H9 (cell line): ENCODE measurements around the gene PABPN1. TPM values are rescaled to one million over a fixed set of nuclear protein-coding genes. Genes with fewer than 3 reads are reported as not detected.

Source experiments
- DNase-seq: peaks from one replicate; pipeline ENCODE4 v3.0.0-alpha.2; 2017
- H2AFZ ChIP-seq: one replicate; pipeline ENCODE4 v1.6.1; 2013; ENCODE audit warnings: mild to moderate bottlenecking, low read length, control low read depth, moderate library complexity
- H2AK5ac ChIP-seq: 2 replicates; pipeline ENCODE4 v1.6.1; 2013; ENCODE audit warnings: low read length, control low read depth, mixed read lengths; ENCODE audit not compliant: insufficient read length
- H2BK120ac ChIP-seq: one replicate; pipeline ENCODE4 v1.6.1; 2013; ENCODE audit warnings: low read depth, mild to moderate bottlenecking, low read length, control low read depth, inconsistent platforms; ENCODE audit not compliant: poor library complexity, severe bottlenecking
- H2BK12ac ChIP-seq: 2 replicates; pipeline ENCODE4 v1.6.1; 2013; ENCODE audit warnings: low read length, control low read depth, mixed read lengths, low read depth; ENCODE audit not compliant: insufficient read length
- H2BK15ac ChIP-seq: 2 replicates; pipeline ENCODE4 v1.6.1; 2013; ENCODE audit warnings: low read depth, low read length, control low read depth
- H2BK20ac ChIP-seq: one replicate; pipeline ENCODE4 v1.6.1; 2013; ENCODE audit warnings: low read depth, mild to moderate bottlenecking, low read length, control low read depth, inconsistent platforms; ENCODE audit not compliant: poor library complexity, severe bottlenecking
- H2BK5ac ChIP-seq: 2 replicates; pipeline ENCODE4 v1.6.1; 2013; ENCODE audit warnings: low read length, control low read depth, mixed read lengths; ENCODE audit not compliant: insufficient read length
- H3K14ac ChIP-seq: 2 replicates; pipeline ENCODE4 v1.6.1; 2013; ENCODE audit warnings: low read length, control low read depth; ENCODE audit not compliant: insufficient read depth
- H3K18ac ChIP-seq: 2 replicates; pipeline ENCODE4 v1.6.1; 2013; ENCODE audit warnings: low read depth, mild to moderate bottlenecking, mixed read lengths, low read length, control low read depth; ENCODE audit not compliant: insufficient read length
- H3K23ac ChIP-seq: 2 replicates; pipeline ENCODE4 v1.6.1; 2013; ENCODE audit warnings: low read length, control low read depth, mixed read lengths, low read depth; ENCODE audit not compliant: insufficient read length
- H3K23me2 ChIP-seq: 2 replicates; pipeline ENCODE4 v1.6.1; 2013; ENCODE audit warnings: low read depth, mild to moderate bottlenecking, mixed read lengths, low read length, control low read depth; ENCODE audit not compliant: insufficient read length, poor library complexity, severe bottlenecking
- H3K27ac ChIP-seq: 2 replicates; pipeline ENCODE4 v1.5.1; 2013; ENCODE audit warnings: low read length, control low read depth, mixed read lengths, low read depth; ENCODE audit not compliant: insufficient read length
- H3K27me3 ChIP-seq: 2 replicates; pipeline ENCODE4 v1.6.1; 2013; ENCODE audit warnings: low read length, control low read depth, inconsistent platforms; ENCODE audit not compliant: insufficient read depth
- H3K4ac ChIP-seq: 2 replicates; pipeline ENCODE4 v1.6.1; 2013; ENCODE audit warnings: low read depth, mild to moderate bottlenecking, control low read depth, inconsistent platforms, low read length, moderate library complexity
- H3K4me1 ChIP-seq: 2 replicates; pipeline ENCODE4 v1.6.1; 2013; ENCODE audit warnings: low read length, control low read depth, inconsistent platforms; ENCODE audit not compliant: insufficient read depth
- H3K4me2 ChIP-seq: 2 replicates; pipeline ENCODE4 v1.6.1; 2013; ENCODE audit warnings: low read length, control low read depth, mixed read lengths; ENCODE audit not compliant: insufficient read length, insufficient read depth
- H3K56ac ChIP-seq: 2 replicates; pipeline ENCODE4 v1.6.1; 2013; ENCODE audit warnings: low read depth, mild to moderate bottlenecking, mixed read lengths, low read length, control low read depth; ENCODE audit not compliant: insufficient read length
- H3K79me1 ChIP-seq: 2 replicates; pipeline ENCODE4 v1.6.1; 2013; ENCODE audit warnings: low read depth, mild to moderate bottlenecking, moderate library complexity, low read length, control low read depth, inconsistent platforms; ENCODE audit not compliant: insufficient read depth, poor library complexity, severe bottlenecking
- H3K79me2 ChIP-seq: 2 replicates; pipeline ENCODE4 v1.6.1; 2013; ENCODE audit warnings: low read length, control low read depth, inconsistent platforms; ENCODE audit not compliant: insufficient read depth
- H3K9ac ChIP-seq: 2 replicates; pipeline ENCODE4 v1.6.1; 2013; ENCODE audit warnings: low read length, control low read depth, mixed read lengths; ENCODE audit not compliant: insufficient read length; ENCODE audit errors: extremely low read depth
- H3K9me3 ChIP-seq: one replicate; pipeline ENCODE4 v1.6.1; 2013; ENCODE audit warnings: low read depth, low read length, inconsistent platforms; ENCODE audit not compliant: control insufficient read depth
- H3T11ph ChIP-seq: one replicate; pipeline ENCODE4 v1.6.1; 2013; ENCODE audit warnings: mild to moderate bottlenecking, low read length, control low read depth, inconsistent platforms
- H4K20me1 ChIP-seq: one replicate; pipeline ENCODE4 v1.6.1; 2013; ENCODE audit not compliant: control insufficient read depth, insufficient read length, insufficient read depth
- H4K5ac ChIP-seq: 2 replicates; pipeline ENCODE4 v1.6.1; 2013; ENCODE audit warnings: low read depth, mild to moderate bottlenecking, mixed read lengths, low read length, control low read depth; ENCODE audit not compliant: insufficient read length
- H4K8ac ChIP-seq: replicated peaks from 2 replicates; pipeline ENCODE4 v1.6.1; 2013; ENCODE audit warnings: low read length, control low read depth, mixed read lengths, low read depth; ENCODE audit not compliant: insufficient read length
- H4K91ac ChIP-seq: 2 replicates; pipeline ENCODE4 v1.6.1; 2013; ENCODE audit warnings: low read depth, mild to moderate bottlenecking, moderate library complexity, mixed read lengths, low read length, control low read depth; ENCODE audit not compliant: insufficient read length
- H3K27ac Mint-ChIP-seq, 3 experiments: 2 replicates in 2 of 3; 3 replicates in 1 of 3; pipeline ENCODE4 v1.8.0; 2020 to 2021; ENCODE audit warnings: mixed read lengths in 3 of 3, mild to moderate bottlenecking in 1 of 3, moderate library complexity in 1 of 3
- H3K27me3 Mint-ChIP-seq: 2 replicates; pipeline ENCODE4 v1.8.0; 2021; ENCODE audit warnings: low read depth, mild to moderate bottlenecking, moderate library complexity, mixed read lengths
- H3K36me3 Mint-ChIP-seq, 3 experiments: 2 replicates in 2 of 3; 3 replicates in 1 of 3; pipeline ENCODE4 v1.8.0; 2020 to 2021; ENCODE audit warnings: low read depth in 3 of 3, mixed read lengths in 3 of 3; ENCODE audit not compliant: insufficient read depth in 1 of 3
- H3K4me1 Mint-ChIP-seq, 2 experiments: 2 replicates each; pipeline ENCODE4 v1.8.0; 2020; ENCODE audit warnings: mixed read lengths in 2 of 2
- H3K4me3 Mint-ChIP-seq, 2 experiments: 2 replicates in 1 of 2; 3 replicates in 1 of 2; pipeline ENCODE4 v1.8.0; 2020 to 2021; ENCODE audit warnings: mild to moderate bottlenecking in 2 of 2, mixed read lengths in 2 of 2, moderate library complexity in 1 of 2
- H3K9me3 Mint-ChIP-seq, 2 experiments: 2 replicates in 1 of 2; 3 replicates in 1 of 2; pipeline ENCODE4 v1.8.0; 2020; ENCODE audit warnings: mild to moderate bottlenecking in 2 of 2, mixed read lengths in 2 of 2, moderate library complexity in 1 of 2
- WGBS: extraction: QIAGEN DNeasy Blood & Tissue Kit; methylation state at CpG from one replicate; pipeline ENCODE4 v1.1.7; 2013; ENCODE audit warnings: missing lambda C conversion rate, low lambda C conversion rate, mixed read lengths; ENCODE audit not compliant: insufficient read length; ENCODE audit errors: extremely low coverage; 5-methylcytosine and 5-hydroxymethylcytosine counted together
- total RNA-seq: library from RNA; stranded (reverse); gene quantifications from 2 replicates; pipeline ENCODE4 v1.2.1, GENCODE V29; 2021
- TF ChIP-seq, protein P1 (sequence below): fragments of 200-600 bp; sonication (generic); conservative IDR thresholded peaks from 3 replicates; pipeline ENCODE4 v1.8.0; 2021; ENCODE audit warnings: antibody characterized with exemption, mild to moderate bottlenecking

The PABPN1 gene
- total RNA-seq, 1 experiment from 2014 or later = 333 TPM

DNA sequence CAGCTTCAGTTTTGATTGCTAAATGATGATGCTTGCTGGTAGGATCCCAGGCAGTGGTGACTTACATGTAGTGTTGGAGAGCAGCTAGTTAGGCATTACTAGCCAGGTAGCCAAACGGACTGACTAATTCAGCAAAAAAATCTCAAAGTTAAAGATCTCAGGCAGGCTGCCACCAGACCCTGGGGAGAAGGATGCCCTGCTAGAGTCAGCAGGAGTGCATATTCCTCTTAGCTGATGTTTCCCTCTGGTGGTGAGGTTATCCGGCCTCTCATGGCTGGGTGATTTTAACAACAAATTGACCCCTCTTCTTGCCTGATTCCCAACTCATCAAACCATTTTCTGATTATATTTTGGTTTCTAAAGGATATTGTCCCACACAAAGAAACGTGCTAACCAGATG lies 40.9 kb downstream of the PABPN1 start:
- Histone ChIP-seq H2BK20ac (no peak overlapping the region), H3K27ac (no peak overlapping the region), H3K23ac (no peak overlapping the region), H3K4me1 (peaks cover 4% of the 10 kb centered on the region; the same call in 1 of the 2 replicates), H2BK120ac (no peak overlapping the region), H2BK15ac (no peak overlapping the region), H3K4me2 (no peak overlapping the region), H3K79me2 (no peaks in the 10 kb centered on the region), H3K18ac (no peak overlapping the region), H4K5ac (no peak overlapping the region), H3K27me3 (no peaks in the 10 kb centered on the region; the same call in 1 of the 2 replicates), H3K9me3 (no peaks in the 10 kb centered on the region), H3K79me1 (no peaks in the 10 kb centered on the region), H3K56ac (no peak overlapping the region), H3K23me2 (peaks cover 23% of the 10 kb centered on the region), H4K91ac (no peak overlapping the region), H3K14ac (no peak overlapping the region), H2AFZ (no peak overlapping the region), H4K8ac (no peak overlapping the region), H2BK5ac (no peak overlapping the region), H3T11ph (no peak overlapping the region), H2AK5ac (no peak overlapping the region), H3K9ac (no peak overlapping the region), H4K20me1 (no peaks in the 10 kb centered on the region), H2BK12ac (no peak overlapping the region), H3K4ac (no peak overlapping the region)
- Mint-ChIP-seq H3K4me3 (no peak overlapping the region), H3K27me3 (peaks cover 8% of the 10 kb centered on the region), H3K4me1 (peaks cover 30 to 36% of the 10 kb centered on the region in 2 experiments), H3K27ac (no peak overlapping the region), H3K9me3 (peaks cover 0 to 2% of the 10 kb centered on the region in 2 experiments; a peak in 1 of 5 replicates), H3K36me3 (peaks cover 21 to 49% (median 35%) of the 10 kb centered on the region in 3 experiments)
- WGBS = no CpG with 5 or more reads among the region's 3 CpGs
- TF ChIP-seq, protein P1, sequence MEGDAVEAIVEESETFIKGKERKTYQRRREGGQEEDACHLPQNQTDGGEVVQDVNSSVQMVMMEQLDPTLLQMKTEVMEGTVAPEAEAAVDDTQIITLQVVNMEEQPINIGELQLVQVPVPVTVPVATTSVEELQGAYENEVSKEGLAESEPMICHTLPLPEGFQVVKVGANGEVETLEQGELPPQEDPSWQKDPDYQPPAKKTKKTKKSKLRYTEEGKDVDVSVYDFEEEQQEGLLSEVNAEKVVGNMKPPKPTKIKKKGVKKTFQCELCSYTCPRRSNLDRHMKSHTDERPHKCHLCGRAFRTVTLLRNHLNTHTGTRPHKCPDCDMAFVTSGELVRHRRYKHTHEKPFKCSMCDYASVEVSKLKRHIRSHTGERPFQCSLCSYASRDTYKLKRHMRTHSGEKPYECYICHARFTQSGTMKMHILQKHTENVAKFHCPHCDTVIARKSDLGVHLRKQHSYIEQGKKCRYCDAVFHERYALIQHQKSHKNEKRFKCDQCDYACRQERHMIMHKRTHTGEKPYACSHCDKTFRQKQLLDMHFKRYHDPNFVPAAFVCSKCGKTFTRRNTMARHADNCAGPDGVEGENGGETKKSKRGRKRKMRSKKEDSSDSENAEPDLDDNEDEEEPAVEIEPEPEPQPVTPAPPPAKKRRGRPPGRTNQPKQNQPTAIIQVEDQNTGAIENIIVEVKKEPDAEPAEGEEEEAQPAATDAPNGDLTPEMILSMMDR = peak; percentile 45; the same call in 2 of the 3 replicates
- DNase-seq = no peak
